HCT116 (cell line): ENCODE data around the gene RGS10. TPM values are rescaled to one million over a fixed set of nuclear protein-coding genes. Genes with fewer than 3 reads are reported as not detected.

Source experiments
- ATAC-seq: fragments of 200-7000 bp; cut with Tn5 transposase; 2 replicates; pipeline ENCODE4 v1.9.1; 2020; ENCODE audit warnings: mild to moderate bottlenecking, moderate library complexity
- BruUV-seq: library from RNA; stranded (reverse); fragments of 400-500 nt; replicated peaks from 2 replicates; lab custom pipeline; 2021; lab: Mats Ljungman, UMichigan
- CTCF ChIA-PET: fragments of 300-600 bp; sonication (Branson Sonifier 250); formaldehyde crosslinking; loops from one replicate; lab custom pipeline; 2021; ENCODE audit warnings: antibody characterized with exemption; lab: Charles Lee
- POLR2A ChIA-PET: fragments of 300-600, 350-600 bp; sonication (Branson Sonifier 250); formaldehyde crosslinking; loops from one replicate; lab custom pipeline; 2021; ENCODE audit warnings: antibody characterized with exemption; lab: Charles Lee
- RAD21 ChIA-PET, 2 experiments: fragments of 300-600 bp; sonication (Branson Sonifier 250); formaldehyde crosslinking; loops; one replicate each; lab custom pipeline; 2023; ENCODE audit warnings: low total read pairs in 2 of 2; ENCODE audit not compliant: uncharacterized antibody in 2 of 2, unreplicated experiment in 2 of 2, low non-redundant PET in 1 of 2; lab: Charles Lee
- DNase-seq: peaks from one replicate; pipeline ENCODE4 v3.0.0-alpha.2; 2010; ENCODE audit warnings: low read depth, low spot score
- H2AFZ ChIP-seq: fragments of 200-600 bp; shearing (Covaris generic), sonication (generic); 2 replicates; pipeline ENCODE4 v1.6.1; 2017; ENCODE audit warnings: low read depth, mixed run types, mixed read lengths, antibody characterized with exemption, low read length; ENCODE audit not compliant: poor library complexity, severe bottlenecking
- H3K27ac ChIP-seq: 2 replicates; pipeline ENCODE4 v1.5.1; 2012; ENCODE audit warnings: low read depth, low read length
- H3K27me3 ChIP-seq: fragments of 200-600 bp; sonication (generic); 2 replicates; pipeline ENCODE4 v1.6.1; 2016; ENCODE audit warnings: mixed run types, low read length, mixed read lengths; ENCODE audit not compliant: insufficient read depth
- H3K36me3 ChIP-seq, 2 experiments: fragments of 200-500 bp in 1 of 2; fragments of 200-600 bp in 1 of 2; sonication (Bioruptor generic) in 1 of 2; sonication (generic) in 1 of 2; 2 replicates each; pipeline versions ENCODE4 v1.5.1 to v1.6.1; 2014 to 2016; ENCODE audit warnings: low read length in 2 of 2, inconsistent platforms in 1 of 2, mixed read lengths in 1 of 2, mixed run types in 1 of 2; ENCODE audit not compliant: insufficient read depth in 2 of 2, control insufficient read depth in 1 of 2
- H3K4me1 ChIP-seq, 2 experiments: fragments of 200-600 bp in 1 of 2; sonication (generic) in 1 of 2; 2 replicates each; pipeline versions ENCODE4 v1.5.1 to v1.6.1; 2012 to 2017; ENCODE audit warnings: low read length in 2 of 2, inconsistent platforms in 1 of 2, mild to moderate bottlenecking in 1 of 2, mixed read lengths in 1 of 2, mixed run types in 1 of 2, moderate library complexity in 1 of 2; ENCODE audit not compliant: insufficient read depth in 2 of 2, control insufficient read depth in 1 of 2
- H3K4me2 ChIP-seq: fragments of 200-600 bp; sonication (generic); 2 replicates; pipeline ENCODE4 v1.6.1; 2017; ENCODE audit warnings: mixed run types, low read length, mixed read lengths
- H3K4me3 ChIP-seq, 2 experiments: fragments of 200-600 bp in 1 of 2; sonication (generic) in 1 of 2; replicated peaks in 1 of 2; 2 replicates each; pipeline ENCODE4 v1.5.1; 2011 to 2016; ENCODE audit warnings: low read length in 2 of 2, control low read depth in 1 of 2, low read depth in 1 of 2, mild to moderate bottlenecking in 1 of 2, mixed read lengths in 1 of 2, mixed run types in 1 of 2
- H3K79me2 ChIP-seq: fragments of 200-600 bp; sonication (generic); 2 replicates; pipeline ENCODE4 v1.6.1; 2017; ENCODE audit warnings: mild to moderate bottlenecking, mixed run types, low read length, moderate library complexity, mixed read lengths; ENCODE audit not compliant: insufficient read depth
- H3K9ac ChIP-seq: fragments of 200-600 bp; sonication (generic); 2 replicates; pipeline ENCODE4 v1.6.1; 2016; ENCODE audit warnings: low read length, mixed read lengths
- H3K9me2 ChIP-seq: fragments of 200-600 bp; sonication (generic), shearing (Covaris generic); 2 replicates; pipeline ENCODE4 v1.6.1; 2017; ENCODE audit warnings: mixed run types, mild to moderate bottlenecking, moderate library complexity; ENCODE audit not compliant: insufficient read depth
- H3K9me3 ChIP-seq, 2 experiments: fragments of 200-500 bp in 1 of 2; fragments of 200-600 bp in 1 of 2; sonication (Bioruptor generic) in 1 of 2; sonication (generic) in 1 of 2; 2 replicates each; pipeline ENCODE4 v1.6.1; 2014 to 2017; ENCODE audit warnings: low read length in 2 of 2, mixed read lengths in 2 of 2, inconsistent platforms in 1 of 2, low read depth in 1 of 2, mild to moderate bottlenecking in 1 of 2, mixed run types in 1 of 2, moderate library complexity in 1 of 2; ENCODE audit not compliant: control insufficient read depth in 1 of 2, insufficient read depth in 1 of 2
- H4K20me1 ChIP-seq: fragments of 200-600 bp; sonication (generic), shearing (Covaris generic); 2 replicates; pipeline ENCODE4 v1.6.1; 2017; ENCODE audit warnings: mixed run types, mild to moderate bottlenecking, moderate library complexity; ENCODE audit not compliant: insufficient read depth
- CBX3 ChIP-seq: IDR thresholded peaks from 2 replicates; pipeline ENCODE4 v1.6.1; 2012; ENCODE audit warnings: low read depth
- CEBPB ChIP-seq: IDR thresholded peaks from 2 replicates; pipeline ENCODE4 v1.6.1; 2012; ENCODE audit warnings: low read depth
- EZH2 ChIP-seq: fragments of 200-600 bp; sonication (generic); IDR thresholded peaks from 2 replicates; pipeline ENCODE4 v1.6.1; 2017; ENCODE audit warnings: antibody characterized with exemption, mixed run types
- EZH2phosphoT487 ChIP-seq: fragments of 200-600 bp; IDR thresholded peaks from 2 replicates; pipeline ENCODE4 v1.6.1; 2018; ENCODE audit warnings: antibody characterized with exemption, borderline replicate concordance
- FOSL1 ChIP-seq: IDR thresholded peaks from 2 replicates; pipeline ENCODE4 v1.6.1; 2012; ENCODE audit warnings: low read depth
- JUND ChIP-seq: IDR thresholded peaks from 2 replicates; pipeline ENCODE4 v1.6.1; 2012
- POLR2A ChIP-seq: IDR thresholded peaks from 2 replicates; pipeline ENCODE4 v1.7.0; 2011; ENCODE audit warnings: borderline replicate concordance; ENCODE audit not compliant: insufficient read depth, insufficient read length; ENCODE audit errors: extremely low read depth
- POLR2AphosphoS5 ChIP-seq: IDR thresholded peaks from 2 replicates; pipeline ENCODE4 v1.6.1; 2011; ENCODE audit warnings: mild to moderate bottlenecking, low read depth, low read length, moderate library complexity
- SP1 ChIP-seq: IDR thresholded peaks from 2 replicates; pipeline ENCODE4 v1.6.1; 2012; ENCODE audit warnings: low read depth
- SRF ChIP-seq: IDR thresholded peaks from 2 replicates; pipeline ENCODE4 v1.6.1; 2012; ENCODE audit warnings: low read depth
- TCF7L2 ChIP-seq: IDR thresholded peaks from 2 replicates; pipeline ENCODE4 v1.7.0; 2011; ENCODE audit warnings: borderline replicate concordance, inconsistent platforms; ENCODE audit not compliant: insufficient read depth, insufficient read length; ENCODE audit errors: extremely low read depth
- ZNF274 ChIP-seq: fragments of 200-500 bp; sonication (Bioruptor generic); IDR thresholded peaks from 2 replicates; pipeline ENCODE4 v1.6.1; 2014; ENCODE audit warnings: mild to moderate bottlenecking, low read depth, low read length, inconsistent platforms
- intact Hi-C: fragments of 100-400 bp; cut with micrococcal nuclease; formaldehyde crosslinking; loops from 2 replicates; pipeline ENCODE4 v1.10.0; 2022
- total RNA-seq: library from RNA; stranded (reverse); gene quantifications from one replicate; pipeline ENCODE4 v1.2.1, GENCODE V29; 2021; ENCODE audit not compliant: unreplicated experiment
- TF ChIP-seq, protein P1 (sequence below): IDR thresholded peaks from 2 replicates; pipeline ENCODE4 v1.6.1; 2012; ENCODE audit warnings: low read depth
- TF ChIP-seq, protein P2 (sequence below), 3 experiments: fragments of 200-600 bp in 1 of 3; sonication (generic) in 1 of 3; IDR thresholded peaks in 2 of 3; conservative IDR thresholded peaks in 1 of 3; 2 replicates each; pipeline ENCODE4 v1.5.1; 2012 to 2017; ENCODE audit warnings: low read depth in 2 of 3, low read length in 2 of 3, antibody characterized with exemption in 1 of 3, borderline replicate concordance in 1 of 3, control low read depth in 1 of 3, mild to moderate bottlenecking in 1 of 3, mixed read lengths in 1 of 3, mixed run types in 1 of 3, moderate library complexity in 1 of 3; ENCODE audit not compliant: insufficient read depth in 1 of 3

RGS10 gene
- total RNA-seq, 1 experiment from 2014 or later: 96.7 TPM

DNA sequence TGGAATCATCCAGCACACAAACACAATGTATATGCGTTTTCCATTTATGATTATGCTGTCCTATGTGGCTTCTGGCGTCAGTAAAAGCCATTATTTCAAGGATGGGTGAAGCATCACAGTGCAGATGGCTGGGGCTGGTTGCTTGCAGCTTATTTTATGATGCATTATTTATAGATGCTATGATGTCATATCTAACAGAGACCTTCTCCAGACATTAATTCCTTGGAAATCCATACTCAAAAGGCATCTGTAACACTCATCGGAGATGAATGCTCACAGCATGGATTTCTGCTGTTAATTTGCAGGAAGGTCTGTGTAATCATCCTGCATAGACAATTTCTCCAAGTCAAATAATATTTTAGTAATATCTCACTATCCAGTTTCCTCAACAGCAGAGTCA lies 7.2 kb downstream of the RGS10 start:
- Histone ChIP-seq H3K4me1 (peaks cover 9 to 11% of the 10 kb centered on the region in 2 experiments), H3K36me3 (peaks cover 0 to 4% of the 10 kb centered on the region in 2 experiments; a peak in 1 of 4 replicates), H3K9ac (no peak overlapping the region), H3K9me3 (no peaks in the 10 kb centered on the region), H2AFZ (no peak overlapping the region), H3K4me3 (no peak overlapping the region), H3K27me3 (no peaks in the 10 kb centered on the region), H4K20me1 (no peaks in the 10 kb centered on the region), H3K79me2 (peaks cover 89% of the 10 kb centered on the region), H3K9me2 (no peaks in the 10 kb centered on the region), H3K27ac (no peak overlapping the region)
- intact Hi-C loops: no loop called here
- RAD21 ChIA-PET: no interaction called here
- CTCF ChIA-PET: interaction anchor here (1.4 kb wide), 1 partner anchor 9 kb away, joined by 6 read pairs; no protein-coding TSS in a partner anchor
- POLR2A ChIA-PET: interaction anchor here (0.9 kb wide), 1 partner anchor 14 kb away, joined by 4 read pairs; no protein-coding TSS in a partner anchor
- ATAC-seq (no peak), DNase-seq (no peak)
- TF ChIP-seq FOSL1 (no peak), EZH2 (no peak), CBX3 (no peak), JUND (no peak), TCF7L2 (no peak), SRF (no peak), POLR2A (no peak), CEBPB (no peak), POLR2AphosphoS5 (no peak), ZNF274 (no peak), EZH2phosphoT487 (no peak), SP1 (no peak)
- TF ChIP-seq, protein P1, sequence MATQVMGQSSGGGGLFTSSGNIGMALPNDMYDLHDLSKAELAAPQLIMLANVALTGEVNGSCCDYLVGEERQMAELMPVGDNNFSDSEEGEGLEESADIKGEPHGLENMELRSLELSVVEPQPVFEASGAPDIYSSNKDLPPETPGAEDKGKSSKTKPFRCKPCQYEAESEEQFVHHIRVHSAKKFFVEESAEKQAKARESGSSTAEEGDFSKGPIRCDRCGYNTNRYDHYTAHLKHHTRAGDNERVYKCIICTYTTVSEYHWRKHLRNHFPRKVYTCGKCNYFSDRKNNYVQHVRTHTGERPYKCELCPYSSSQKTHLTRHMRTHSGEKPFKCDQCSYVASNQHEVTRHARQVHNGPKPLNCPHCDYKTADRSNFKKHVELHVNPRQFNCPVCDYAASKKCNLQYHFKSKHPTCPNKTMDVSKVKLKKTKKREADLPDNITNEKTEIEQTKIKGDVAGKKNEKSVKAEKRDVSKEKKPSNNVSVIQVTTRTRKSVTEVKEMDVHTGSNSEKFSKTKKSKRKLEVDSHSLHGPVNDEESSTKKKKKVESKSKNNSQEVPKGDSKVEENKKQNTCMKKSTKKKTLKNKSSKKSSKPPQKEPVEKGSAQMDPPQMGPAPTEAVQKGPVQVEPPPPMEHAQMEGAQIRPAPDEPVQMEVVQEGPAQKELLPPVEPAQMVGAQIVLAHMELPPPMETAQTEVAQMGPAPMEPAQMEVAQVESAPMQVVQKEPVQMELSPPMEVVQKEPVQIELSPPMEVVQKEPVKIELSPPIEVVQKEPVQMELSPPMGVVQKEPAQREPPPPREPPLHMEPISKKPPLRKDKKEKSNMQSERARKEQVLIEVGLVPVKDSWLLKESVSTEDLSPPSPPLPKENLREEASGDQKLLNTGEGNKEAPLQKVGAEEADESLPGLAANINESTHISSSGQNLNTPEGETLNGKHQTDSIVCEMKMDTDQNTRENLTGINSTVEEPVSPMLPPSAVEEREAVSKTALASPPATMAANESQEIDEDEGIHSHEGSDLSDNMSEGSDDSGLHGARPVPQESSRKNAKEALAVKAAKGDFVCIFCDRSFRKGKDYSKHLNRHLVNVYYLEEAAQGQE: no peak
- TF ChIP-seq, protein P2, sequence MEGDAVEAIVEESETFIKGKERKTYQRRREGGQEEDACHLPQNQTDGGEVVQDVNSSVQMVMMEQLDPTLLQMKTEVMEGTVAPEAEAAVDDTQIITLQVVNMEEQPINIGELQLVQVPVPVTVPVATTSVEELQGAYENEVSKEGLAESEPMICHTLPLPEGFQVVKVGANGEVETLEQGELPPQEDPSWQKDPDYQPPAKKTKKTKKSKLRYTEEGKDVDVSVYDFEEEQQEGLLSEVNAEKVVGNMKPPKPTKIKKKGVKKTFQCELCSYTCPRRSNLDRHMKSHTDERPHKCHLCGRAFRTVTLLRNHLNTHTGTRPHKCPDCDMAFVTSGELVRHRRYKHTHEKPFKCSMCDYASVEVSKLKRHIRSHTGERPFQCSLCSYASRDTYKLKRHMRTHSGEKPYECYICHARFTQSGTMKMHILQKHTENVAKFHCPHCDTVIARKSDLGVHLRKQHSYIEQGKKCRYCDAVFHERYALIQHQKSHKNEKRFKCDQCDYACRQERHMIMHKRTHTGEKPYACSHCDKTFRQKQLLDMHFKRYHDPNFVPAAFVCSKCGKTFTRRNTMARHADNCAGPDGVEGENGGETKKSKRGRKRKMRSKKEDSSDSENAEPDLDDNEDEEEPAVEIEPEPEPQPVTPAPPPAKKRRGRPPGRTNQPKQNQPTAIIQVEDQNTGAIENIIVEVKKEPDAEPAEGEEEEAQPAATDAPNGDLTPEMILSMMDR (IDR thresholded peaks at IDR 0.05 in 2 of 3, conservative IDR thresholded peaks at IDR 0.05 in 1 of 3; ENCODE audit: borderline replicate concordance in 1 of 3, insufficient read depth in 1 of 3, low read depth in 2 of 3, low read length in 2 of 3): no peak
- TF ChIP-seq, all 23 proteins: peak for 0
- BruUV-seq: no TSS peak
- H3K4me2 ChIP-seq: no peak overlapping the region
